HCT116 (cell line): Measurements from ENCODE around the gene MAP4K2. TPM values are rescaled to one million over a fixed set of nuclear protein-coding genes. Genes with fewer than 3 reads are reported as not detected.
A peak's percentile ranks its signal among the peaks of the same experiment; 100 is the strongest.

Source experiments
- ATAC-seq: fragments of 200-7000 bp; cut with Tn5 transposase; 2 replicates; pipeline ENCODE4 v1.9.1; 2020; ENCODE audit warnings: mild to moderate bottlenecking, moderate library complexity
- BruUV-seq: library from RNA; stranded (reverse); fragments of 400-500 nt; replicated peaks from 2 replicates; lab custom pipeline; 2021; lab: Mats Ljungman, UMichigan
- CTCF ChIA-PET: fragments of 300-600 bp; sonication (Branson Sonifier 250); formaldehyde crosslinking; loops from one replicate; lab custom pipeline; 2021; ENCODE audit warnings: antibody characterized with exemption; lab: Charles Lee
- POLR2A ChIA-PET: fragments of 300-600, 350-600 bp; sonication (Branson Sonifier 250); formaldehyde crosslinking; loops from one replicate; lab custom pipeline; 2021; ENCODE audit warnings: antibody characterized with exemption; lab: Charles Lee
- RAD21 ChIA-PET, 2 experiments: fragments of 300-600 bp; sonication (Branson Sonifier 250); formaldehyde crosslinking; loops; one replicate each; lab custom pipeline; 2023; ENCODE audit warnings: low total read pairs in 2 of 2; ENCODE audit not compliant: uncharacterized antibody in 2 of 2, unreplicated experiment in 2 of 2, low non-redundant PET in 1 of 2; lab: Charles Lee
- DNase-seq: peaks from one replicate; pipeline ENCODE4 v3.0.0-alpha.2; 2010; ENCODE audit warnings: low read depth, low spot score
- H2AFZ ChIP-seq: fragments of 200-600 bp; shearing (Covaris generic), sonication (generic); 2 replicates; pipeline ENCODE4 v1.6.1; 2017; ENCODE audit warnings: low read depth, mixed run types, mixed read lengths, antibody characterized with exemption, low read length; ENCODE audit not compliant: poor library complexity, severe bottlenecking
- H3K27ac ChIP-seq: 2 replicates; pipeline ENCODE4 v1.5.1; 2012; ENCODE audit warnings: low read depth, low read length
- H3K27me3 ChIP-seq: fragments of 200-600 bp; sonication (generic); 2 replicates; pipeline ENCODE4 v1.6.1; 2016; ENCODE audit warnings: mixed run types, low read length, mixed read lengths; ENCODE audit not compliant: insufficient read depth
- H3K36me3 ChIP-seq, 2 experiments: fragments of 200-500 bp in 1 of 2; fragments of 200-600 bp in 1 of 2; sonication (Bioruptor generic) in 1 of 2; sonication (generic) in 1 of 2; 2 replicates each; pipeline versions ENCODE4 v1.5.1 to v1.6.1; 2014 to 2016; ENCODE audit warnings: low read length in 2 of 2, inconsistent platforms in 1 of 2, mixed read lengths in 1 of 2, mixed run types in 1 of 2; ENCODE audit not compliant: insufficient read depth in 2 of 2, control insufficient read depth in 1 of 2
- H3K4me1 ChIP-seq, 2 experiments: fragments of 200-600 bp in 1 of 2; sonication (generic) in 1 of 2; 2 replicates each; pipeline versions ENCODE4 v1.5.1 to v1.6.1; 2012 to 2017; ENCODE audit warnings: low read length in 2 of 2, inconsistent platforms in 1 of 2, mild to moderate bottlenecking in 1 of 2, mixed read lengths in 1 of 2, mixed run types in 1 of 2, moderate library complexity in 1 of 2; ENCODE audit not compliant: insufficient read depth in 2 of 2, control insufficient read depth in 1 of 2
- H3K4me2 ChIP-seq: fragments of 200-600 bp; sonication (generic); 2 replicates; pipeline ENCODE4 v1.6.1; 2017; ENCODE audit warnings: mixed run types, low read length, mixed read lengths
- H3K4me3 ChIP-seq, 2 experiments: fragments of 200-600 bp in 1 of 2; sonication (generic) in 1 of 2; replicated peaks in 1 of 2; 2 replicates each; pipeline ENCODE4 v1.5.1; 2011 to 2016; ENCODE audit warnings: low read length in 2 of 2, control low read depth in 1 of 2, low read depth in 1 of 2, mild to moderate bottlenecking in 1 of 2, mixed read lengths in 1 of 2, mixed run types in 1 of 2
- H3K79me2 ChIP-seq: fragments of 200-600 bp; sonication (generic); 2 replicates; pipeline ENCODE4 v1.6.1; 2017; ENCODE audit warnings: mild to moderate bottlenecking, mixed run types, low read length, moderate library complexity, mixed read lengths; ENCODE audit not compliant: insufficient read depth
- H3K9ac ChIP-seq: fragments of 200-600 bp; sonication (generic); 2 replicates; pipeline ENCODE4 v1.6.1; 2016; ENCODE audit warnings: low read length, mixed read lengths
- H3K9me2 ChIP-seq: fragments of 200-600 bp; sonication (generic), shearing (Covaris generic); 2 replicates; pipeline ENCODE4 v1.6.1; 2017; ENCODE audit warnings: mixed run types, mild to moderate bottlenecking, moderate library complexity; ENCODE audit not compliant: insufficient read depth
- H3K9me3 ChIP-seq, 2 experiments: fragments of 200-500 bp in 1 of 2; fragments of 200-600 bp in 1 of 2; sonication (Bioruptor generic) in 1 of 2; sonication (generic) in 1 of 2; 2 replicates each; pipeline ENCODE4 v1.6.1; 2014 to 2017; ENCODE audit warnings: low read length in 2 of 2, mixed read lengths in 2 of 2, inconsistent platforms in 1 of 2, low read depth in 1 of 2, mild to moderate bottlenecking in 1 of 2, mixed run types in 1 of 2, moderate library complexity in 1 of 2; ENCODE audit not compliant: control insufficient read depth in 1 of 2, insufficient read depth in 1 of 2
- H4K20me1 ChIP-seq: fragments of 200-600 bp; sonication (generic), shearing (Covaris generic); 2 replicates; pipeline ENCODE4 v1.6.1; 2017; ENCODE audit warnings: mixed run types, mild to moderate bottlenecking, moderate library complexity; ENCODE audit not compliant: insufficient read depth
- ATF3 ChIP-seq: IDR thresholded peaks from 2 replicates; pipeline ENCODE4 v1.6.1; 2012
- CEBPB ChIP-seq: IDR thresholded peaks from 2 replicates; pipeline ENCODE4 v1.6.1; 2012; ENCODE audit warnings: low read depth
- EGR1 ChIP-seq: IDR thresholded peaks from 2 replicates; pipeline ENCODE4 v1.6.1; 2012; ENCODE audit warnings: low read depth
- MAX ChIP-seq: IDR thresholded peaks from 2 replicates; pipeline ENCODE4 v1.6.1; 2012
- POLR2A ChIP-seq: IDR thresholded peaks from 2 replicates; pipeline ENCODE4 v1.7.0; 2011; ENCODE audit warnings: borderline replicate concordance; ENCODE audit not compliant: insufficient read depth, insufficient read length; ENCODE audit errors: extremely low read depth
- POLR2AphosphoS5 ChIP-seq: IDR thresholded peaks from 2 replicates; pipeline ENCODE4 v1.6.1; 2011; ENCODE audit warnings: mild to moderate bottlenecking, low read depth, low read length, moderate library complexity
- RAD21 ChIP-seq: IDR thresholded peaks from 2 replicates; pipeline ENCODE4 v1.6.1; 2012; ENCODE audit warnings: low read depth, mild to moderate bottlenecking
- REST ChIP-seq: IDR thresholded peaks from 2 replicates; pipeline ENCODE4 v1.6.1; 2012; ENCODE audit warnings: low read depth
- SRF ChIP-seq: IDR thresholded peaks from 2 replicates; pipeline ENCODE4 v1.6.1; 2012; ENCODE audit warnings: low read depth
- ZBTB33 ChIP-seq: IDR thresholded peaks from 2 replicates; pipeline ENCODE4 v1.6.1; 2011; ENCODE audit warnings: mild to moderate bottlenecking, low read length, moderate library complexity; ENCODE audit not compliant: insufficient replicate concordance; ENCODE audit errors: extremely low read depth
- intact Hi-C: fragments of 100-400 bp; cut with micrococcal nuclease; formaldehyde crosslinking; loops from 2 replicates; pipeline ENCODE4 v1.10.0; 2022
- total RNA-seq: library from RNA; stranded (reverse); gene quantifications from one replicate; pipeline ENCODE4 v1.2.1, GENCODE V29; 2021; ENCODE audit not compliant: unreplicated experiment

Gene MAP4K2
- total RNA-seq, 1 experiment from 2014 or later: 44.2 TPM

- ChIA-PET POLR2A (no interaction called here), RAD21 (no interaction called here), CTCF (no interaction called here)
- no peak overlapping the region for H2AFZ ChIP-seq
- no peak overlapping the region for H3K4me3 ChIP-seq
- DNase-seq (no peak), ATAC-seq (no peak)
- intact Hi-C loops: no loop called here
- no peak overlapping the region for H3K9ac ChIP-seq
- no peak overlapping the region for H3K4me2 ChIP-seq
- H3K9me3 ChIP-seq: no peaks in the 10 kb centered on the region
- no peaks in the 10 kb centered on the region for H3K9me2 ChIP-seq
- no peak overlapping the region for H3K27ac ChIP-seq
- BruUV-seq: TSS peak; percentile 63
- H3K36me3 ChIP-seq: peaks cover 3 to 9% of the 10 kb centered on the region in 2 experiments; a peak in 2 of 4 replicates
- no peaks in the 10 kb centered on the region for H3K79me2 ChIP-seq
- TF ChIP-seq REST: no peak
- no peak for TF ChIP-seq SRF
- no peak for TF ChIP-seq MAX
- no peak for TF ChIP-seq ZBTB33
- TF ChIP-seq CEBPB: no peak
- no peak for TF ChIP-seq POLR2AphosphoS5
- no peak for TF ChIP-seq ATF3
- no peak for TF ChIP-seq RAD21
- no peak for TF ChIP-seq POLR2A
- no peak for TF ChIP-seq EGR1
- no peaks in the 10 kb centered on the region for H3K27me3 ChIP-seq
- no peaks in the 10 kb centered on the region for H4K20me1 ChIP-seq
- 0 out of 4 replicates have a peak, but pooled peaks cover 0 to 4% of the 10 kb centered on the region in 2 experiments for H3K4me1 ChIP-seq
These were observed 20.6 kb upstream of the MAP4K2 start for GRCh38 chr11:64823568-64824119.
